Activated CD4-positive, alpha-beta T cell treated with anti-CD3 and anti-CD28 coated beads for 4 hours (primary cell): ENCODE data around the gene TTC4.
"Not testable (repeated sequence)": the region's sequence is repeated elsewhere in the genome, so short reads cannot be mapped to it uniquely, and the experiment has no call there.

Experiments
- DNase-seq, 2 donors: peaks; one replicate each; pipeline ENCODE4 v3.0.0-alpha.2; 2020

TTC4 gene

GRCh38 chr1:54751426-54751825 is 35.8 kb downstream of the TTC4 start:
- no peak for DNase-seq

GRCh38 chr1:54754045-54754444 is 38.4 kb downstream of the TTC4 start:
- DNase-seq = no peak

- DNase-seq = no peak
These were observed 39.0 kb downstream of the TTC4 start for GRCh38 chr1:54754486-54755285.

- no peak for DNase-seq
These were observed 42.2 kb downstream of the TTC4 start for GRCh38 chr1:54757833-54758232.

GRCh38 chr1:54758678-54759348 is 43.2 kb downstream of the TTC4 start:
- no peak for DNase-seq

GRCh38 chr1:54763816-54764132 is 48.1 kb downstream of the TTC4 start:
- DNase-seq = no peak

- DNase-seq = peak; percentile 96 to 98
These were observed 48.7 kb downstream of the TTC4 start, which contains the start of gene PARS2 for GRCh38 chr1:54764133-54764921. PARS2 (minus strand) TSS chr1:54764523; CDS start chr1:54759161, 5,362 bp downstream.

GRCh38 chr1:54764922-54765561 is 49.4 kb downstream of the TTC4 start:
- no peak for DNase-seq

- no peak for DNase-seq
These were observed 51.1 kb downstream of the TTC4 start for GRCh38 chr1:54766726-54767125.

- DNase-seq = no peak
These were observed 51.9 kb downstream of the TTC4 start for GRCh38 chr1:54767526-54767925.

GRCh38 chr1:54768093-54768492 is 52.4 kb downstream of the TTC4 start:
- DNase-seq = no peak

- no peak for DNase-seq
These were observed 57.3 kb downstream of the TTC4 start for GRCh38 chr1:54772951-54773350.

- DNase-seq = no peak
These were observed 59.3 kb downstream of the TTC4 start for GRCh38 chr1:54774820-54775498.

GRCh38 chr1:54775828-54776721 is 60.4 kb downstream of the TTC4 start:
- DNase-seq = not testable (repeated sequence)

- DNase-seq = no peak
These were observed 61.4 kb downstream of the TTC4 start for GRCh38 chr1:54777011-54777410.

GRCh38 chr1:54777431-54777830 is 61.8 kb downstream of the TTC4 start:
- DNase-seq = no peak

GRCh38 chr1:54781023-54781723 is 65.5 kb downstream of the TTC4 start:
- DNase-seq = no peak

- DNase-seq = no peak
These were observed 66.5 kb downstream of the TTC4 start for GRCh38 chr1:54782156-54782555.

- no peak for DNase-seq
These were observed 66.9 kb downstream of the TTC4 start for GRCh38 chr1:54782588-54782987.

GRCh38 chr1:54784066-54784465 is 68.4 kb downstream of the TTC4 start:
- DNase-seq = no peak

GRCh38 chr1:54786778-54787177 is 71.1 kb downstream of the TTC4 start:
- no peak for DNase-seq
